OCI-LY3 (cell line): ENCODE measurements around the gene AHSG.

Experiments used
- EZH2phosphoT487 ChIP-seq: fragments of 200-600 bp; shearing (Covaris generic); IDR thresholded peaks from 2 replicates; pipeline ENCODE4 v1.6.1; 2018; ENCODE audit warnings: antibody characterized with exemption, mixed run types, low read depth
- TF ChIP-seq, protein P1 (sequence below): fragments of 200-600, 300-600 bp; sonication (generic); IDR thresholded peaks from 2 replicates; pipeline ENCODE4 v1.5.1; 2014; ENCODE audit warnings: antibody characterized with exemption, low read length, low read depth

DNA sequence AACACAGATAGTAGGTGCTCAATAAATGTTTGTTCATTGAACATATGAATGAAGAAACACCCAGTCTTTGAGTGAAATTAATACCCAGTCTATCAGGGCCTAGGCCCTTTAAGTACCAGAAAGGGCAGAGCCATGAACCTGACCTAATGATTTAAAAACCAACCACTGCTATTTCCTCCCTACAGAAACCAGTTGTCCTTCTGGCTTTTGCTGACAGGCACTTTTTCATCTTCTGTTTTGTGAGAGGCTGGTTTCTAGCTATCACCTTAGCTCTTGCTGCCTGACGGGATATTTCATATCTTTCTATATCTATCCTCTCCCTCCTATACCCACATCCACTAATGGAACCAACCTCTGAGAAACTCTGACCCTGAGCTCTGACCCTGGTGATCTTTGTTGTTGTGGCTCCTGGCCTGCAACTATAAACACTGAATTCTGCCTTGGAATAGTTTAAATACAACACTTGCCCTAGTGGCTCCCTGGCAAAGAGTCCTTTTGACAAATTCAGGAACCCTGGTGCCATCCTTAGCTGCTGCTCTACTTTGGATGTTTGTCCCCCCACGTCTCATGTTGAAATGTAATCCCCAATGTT lies 4.1 kb upstream of the AHSG start:
- TF ChIP-seq, protein P1, sequence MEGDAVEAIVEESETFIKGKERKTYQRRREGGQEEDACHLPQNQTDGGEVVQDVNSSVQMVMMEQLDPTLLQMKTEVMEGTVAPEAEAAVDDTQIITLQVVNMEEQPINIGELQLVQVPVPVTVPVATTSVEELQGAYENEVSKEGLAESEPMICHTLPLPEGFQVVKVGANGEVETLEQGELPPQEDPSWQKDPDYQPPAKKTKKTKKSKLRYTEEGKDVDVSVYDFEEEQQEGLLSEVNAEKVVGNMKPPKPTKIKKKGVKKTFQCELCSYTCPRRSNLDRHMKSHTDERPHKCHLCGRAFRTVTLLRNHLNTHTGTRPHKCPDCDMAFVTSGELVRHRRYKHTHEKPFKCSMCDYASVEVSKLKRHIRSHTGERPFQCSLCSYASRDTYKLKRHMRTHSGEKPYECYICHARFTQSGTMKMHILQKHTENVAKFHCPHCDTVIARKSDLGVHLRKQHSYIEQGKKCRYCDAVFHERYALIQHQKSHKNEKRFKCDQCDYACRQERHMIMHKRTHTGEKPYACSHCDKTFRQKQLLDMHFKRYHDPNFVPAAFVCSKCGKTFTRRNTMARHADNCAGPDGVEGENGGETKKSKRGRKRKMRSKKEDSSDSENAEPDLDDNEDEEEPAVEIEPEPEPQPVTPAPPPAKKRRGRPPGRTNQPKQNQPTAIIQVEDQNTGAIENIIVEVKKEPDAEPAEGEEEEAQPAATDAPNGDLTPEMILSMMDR = no peak
- no peak for TF ChIP-seq EZH2phosphoT487
